ENCODE data around the gene TUT1. TPM values are rescaled to one million over a fixed set of nuclear protein-coding genes. Genes with fewer than 3 reads are reported as not detected.
"Not testable (repeated sequence)": the region's sequence is repeated elsewhere in the genome, so short reads cannot be mapped to it uniquely, and the experiment has no call there.

The TUT1 gene
- total RNA-seq, 2 experiments from 2014 or later, result 24.1 to 26.0 TPM

DNA sequence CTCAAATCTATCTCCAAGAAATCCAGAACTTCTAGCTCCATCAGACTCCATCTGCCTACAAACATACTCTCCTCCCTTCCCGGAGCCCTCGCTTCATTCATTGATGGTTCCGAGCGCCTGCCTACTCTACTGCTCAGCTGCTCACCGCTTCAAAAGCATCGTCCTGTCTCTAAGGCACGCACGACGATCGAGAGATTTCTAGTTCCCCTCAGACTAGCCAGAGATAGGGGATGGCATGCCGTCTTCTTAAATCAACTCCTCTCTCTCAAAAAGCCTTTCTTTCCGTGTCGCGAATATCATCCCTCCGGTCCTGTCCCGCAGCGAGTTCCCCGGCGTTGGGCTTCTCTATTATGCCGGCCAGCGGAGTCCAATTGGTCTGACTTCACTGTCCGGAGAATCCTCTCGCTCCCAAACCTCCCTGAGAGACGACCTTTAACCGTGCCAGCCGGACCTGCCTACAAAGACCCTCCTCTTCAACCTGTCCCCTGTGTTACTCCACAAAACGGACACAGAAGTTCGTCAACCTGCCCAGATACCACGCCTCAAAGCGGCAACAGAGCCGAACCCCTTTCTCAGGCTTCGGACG lies 18.2 kb downstream of the TUT1 start:
- no peaks in the 10 kb centered on the region for H3K9me3 Mint-ChIP-seq
- peaks cover 56% of the 10 kb centered on the region for H3K36me3 Mint-ChIP-seq (ENCODE audit: low read depth)
- H3K4me1 Mint-ChIP-seq, result peaks cover 58% of the 10 kb centered on the region
- CTCF ChIA-PET, result interaction anchor here (0.6 to 2.0 kb wide), 7 partner anchors 16 to 215 kb away, joined by 3 to 11 read pairs (median 4); partner anchors contain the start of gene TUT1
- H3K4me3 Mint-ChIP-seq, result peak overlapping the region; percentile 96
- POLR2A ChIA-PET, result interaction anchor here (0.6 to 1.4 kb wide), 8 partner anchors 16 to 783 kb away, joined by 3 to 14 read pairs (median 4); partner anchors contain the start of genes C11orf98, CSKMT, MTA2 and TUT1
- peak; percentile 42 for DNase-seq
- H3K27ac Mint-ChIP-seq, result peak overlapping the region; percentile 94
- no peaks in the 10 kb centered on the region for H3K27me3 Mint-ChIP-seq

DNA sequence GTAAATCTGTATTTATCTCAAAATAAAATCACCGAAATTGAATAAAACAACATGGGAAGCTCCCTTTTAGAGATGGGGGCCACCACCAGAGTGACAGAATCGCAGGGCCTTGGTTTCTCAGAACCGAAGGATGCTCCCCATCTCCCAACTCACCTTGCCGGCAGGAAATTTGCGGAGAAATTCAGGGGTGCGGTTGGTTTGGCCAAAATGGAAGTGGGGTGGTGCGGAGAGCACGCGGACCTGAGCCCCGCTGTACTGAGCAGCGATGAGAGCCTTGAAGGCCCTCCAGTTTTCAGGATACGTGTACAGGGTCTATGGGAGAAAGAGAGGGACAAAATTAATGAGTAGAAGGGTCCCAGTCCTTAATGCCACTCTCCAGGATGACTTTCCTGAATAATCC lies 18.9 kb downstream of the TUT1 start:
- POLR2A ChIA-PET, result no interaction called here
- H3K4me1 Mint-ChIP-seq, result peaks cover 59% of the 10 kb centered on the region
- CTCF ChIA-PET, result interaction anchor here (0.8 to 1.5 kb wide), 2 partner anchors 19 to 148 kb away, joined by 3 to 4 read pairs; partner anchors contain the start of gene TUT1
- H3K4me3 Mint-ChIP-seq, result peak overlapping the region; percentile 96
- H3K27me3 Mint-ChIP-seq, result no peaks in the 10 kb centered on the region
- no peak for DNase-seq
- H3K9me3 Mint-ChIP-seq, result no peaks in the 10 kb centered on the region
- peak overlapping the region; percentile 94 for H3K27ac Mint-ChIP-seq
- H3K36me3 Mint-ChIP-seq (ENCODE audit: low read depth), result peaks cover 54% of the 10 kb centered on the region

DNA sequence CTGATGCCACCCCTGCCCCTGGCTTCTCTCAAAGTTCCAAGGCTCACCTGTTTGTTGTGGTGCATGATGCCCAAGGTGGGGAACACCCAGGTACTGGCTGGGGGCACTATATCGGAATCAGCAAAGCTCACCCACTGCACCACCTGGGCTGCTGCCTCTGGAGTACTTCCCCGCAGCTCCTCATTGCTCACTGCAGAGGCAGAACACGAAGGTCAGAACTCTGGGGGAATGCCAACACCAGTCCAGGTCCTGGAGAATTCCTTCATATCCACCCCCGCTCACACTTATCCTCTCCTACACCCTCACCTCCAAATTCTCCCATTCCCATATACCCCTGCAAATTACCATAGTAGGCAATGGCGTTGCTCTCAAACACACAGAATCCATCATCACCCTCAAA lies 19.8 kb downstream of the TUT1 start:
- H3K27me3 Mint-ChIP-seq, POLR2A ChIA-PET, DNase-seq, H3K9me3 Mint-ChIP-seq: not testable (repeated sequence)
- Mint-ChIP-seq H3K36me3 (ENCODE audit: low read depth) (peaks cover 57% of the 10 kb centered on the region), H3K4me3 (peak overlapping the region; percentile 24), H3K27ac (peak overlapping the region; percentile 17), H3K4me1 (peaks cover 66% of the 10 kb centered on the region)
- CTCF ChIA-PET, result interaction anchor here (0.8 to 2.5 kb wide), 5 partner anchors 11 to 147 kb away, joined by 3 to 8 read pairs (median 6); partner anchors contain the start of gene TUT1

DNA sequence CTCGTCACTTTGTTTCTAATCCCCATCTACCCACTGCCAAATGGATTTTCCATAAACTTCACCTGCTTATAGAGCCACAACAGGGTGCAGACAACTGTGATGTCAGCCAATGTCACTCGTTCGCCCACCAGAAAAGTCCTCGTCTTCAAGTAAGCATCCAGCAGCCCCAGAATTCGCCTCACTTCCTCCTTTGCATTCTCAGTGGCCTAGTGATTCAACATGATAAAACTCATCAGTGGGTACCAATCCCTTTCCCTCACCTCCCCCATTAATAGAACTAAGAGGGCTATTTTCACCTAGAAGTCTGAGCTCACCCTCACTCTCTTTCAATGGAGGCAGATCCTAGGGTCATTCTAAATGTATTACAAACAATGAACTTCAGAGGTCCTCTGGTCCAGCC lies 20.4 kb downstream of the TUT1 start:
- H3K9me3 Mint-ChIP-seq, POLR2A ChIA-PET, DNase-seq, H3K27me3 Mint-ChIP-seq: not testable (repeated sequence)
- CTCF ChIA-PET, result interaction anchor here (0.8 to 2.5 kb wide), 7 partner anchors 8 to 146 kb away, joined by 3 to 8 read pairs (median 4); partner anchors contain the start of gene TUT1
- Mint-ChIP-seq H3K4me1 (peaks cover 71% of the 10 kb centered on the region), H3K4me3 (peak overlapping the region; percentile 24), H3K36me3 (ENCODE audit: low read depth) (peaks cover 60% of the 10 kb centered on the region), H3K27ac (peak overlapping the region; percentile 17)

DNA sequence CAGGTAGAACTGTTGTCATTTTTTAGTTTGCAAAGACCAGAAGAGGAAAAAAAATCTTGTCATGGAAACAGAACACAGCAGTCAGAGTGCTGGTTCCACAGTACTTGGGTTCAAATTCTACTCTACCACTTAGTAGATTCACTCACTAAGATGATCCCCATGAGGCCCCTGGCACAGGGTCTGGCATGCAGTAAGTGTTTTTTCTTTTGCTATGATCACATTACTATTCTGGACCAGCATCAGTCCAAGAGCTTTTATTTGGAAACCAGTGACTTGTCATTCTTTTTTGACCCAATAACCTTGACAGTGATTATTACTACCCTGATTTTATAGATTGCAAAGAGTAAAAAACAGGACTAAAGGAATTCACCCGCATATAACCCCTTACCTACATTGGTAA lies 21.7 kb downstream of the TUT1 start:
- DNase-seq, result no peak
- H3K36me3 Mint-ChIP-seq (ENCODE audit: low read depth), result peaks cover 59% of the 10 kb centered on the region

DNA sequence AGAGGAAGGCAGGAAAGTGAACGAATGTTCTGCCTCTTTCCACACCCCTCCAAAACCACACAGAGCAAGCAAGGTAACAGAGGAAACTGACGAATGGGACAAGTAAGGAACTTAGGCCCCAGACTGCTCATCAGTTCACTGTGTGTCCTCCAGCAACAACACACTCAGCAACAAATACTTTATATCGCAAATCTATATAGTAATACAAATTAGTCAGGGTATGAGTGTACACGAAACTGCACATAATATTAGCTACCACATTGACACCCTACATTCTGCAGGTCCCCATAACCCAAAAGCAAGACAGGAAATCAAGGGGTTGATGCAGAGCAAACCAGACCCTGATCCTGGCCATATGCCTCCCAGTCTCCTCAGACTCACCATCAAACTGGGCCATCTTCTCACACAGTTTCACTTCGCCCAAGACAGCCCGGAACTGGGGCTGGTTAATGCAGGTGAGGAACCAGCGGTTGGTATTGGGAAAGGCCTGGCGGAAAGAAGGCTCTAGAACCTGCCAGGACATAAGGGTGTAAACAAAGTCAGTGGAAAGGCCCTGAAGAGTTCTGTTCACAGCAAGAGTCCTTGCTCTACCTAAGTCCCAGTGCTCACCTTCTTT lies 24.2 kb downstream of the TUT1 start:
- DNase-seq, result no peak
- no peak overlapping the region for H3K4me3 Mint-ChIP-seq
- peak overlapping the region; percentile 68 for H3K27ac Mint-ChIP-seq
- CTCF ChIA-PET, result interaction anchor here (0.6 to 5.1 kb wide), 6 partner anchors 24 to 456 kb away, joined by 3 to 18 read pairs (median 3); partner anchors contain the start of gene TMEM179B
- no peaks in the 10 kb centered on the region for H3K27me3 Mint-ChIP-seq
- peaks cover 57% of the 10 kb centered on the region for H3K36me3 Mint-ChIP-seq (ENCODE audit: low read depth)
- H3K4me1 Mint-ChIP-seq, result peaks cover 54% of the 10 kb centered on the region
- POLR2A ChIA-PET, result no interaction called here
- no peaks in the 10 kb centered on the region for H3K9me3 Mint-ChIP-seq

More for the DNA sequence above, 21.7 kb downstream of the TUT1 start:
- CTCF ChIA-PET, result interaction anchor here (0.5 to 2.5 kb wide), 10 partner anchors 9 to 145 kb away, joined by 3 to 8 read pairs (median 4); partner anchors contain the start of gene TUT1
- Mint-ChIP-seq H3K27me3 (no peaks in the 10 kb centered on the region), H3K4me1 (peaks cover 66% of the 10 kb centered on the region), H3K27ac (no peak overlapping the region), H3K9me3 (no peaks in the 10 kb centered on the region), H3K4me3 (no peak overlapping the region)
- POLR2A ChIA-PET, result interaction anchor here (0.6 to 0.9 kb wide), 3 partner anchors 13 to 63 kb away, joined by 3 read pairs; partner anchors contain the start of gene TUT1

DNA sequence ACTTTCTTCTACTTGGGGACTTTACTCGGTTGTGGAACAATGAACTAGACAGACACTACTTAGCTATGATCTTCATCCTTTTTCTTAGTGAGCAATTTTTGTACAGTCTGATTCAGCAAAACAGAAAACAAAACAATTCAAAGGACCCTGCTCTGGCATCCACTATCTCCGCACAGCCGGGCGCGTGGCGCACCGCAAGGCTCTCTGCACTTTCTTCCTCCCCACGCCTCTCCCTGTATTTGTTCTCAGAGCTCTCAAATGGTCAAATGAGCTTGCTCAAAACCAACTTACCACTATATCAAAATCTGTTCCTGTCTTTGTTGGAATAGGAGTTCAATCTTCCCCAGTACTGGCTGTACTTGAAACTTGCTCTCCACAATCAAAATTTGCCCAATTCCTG lies 25.1 kb downstream of the TUT1 start:
- Mint-ChIP-seq H3K4me1 (peaks cover 51% of the 10 kb centered on the region), H3K27ac (peak overlapping the region; percentile 68), H3K36me3 (ENCODE audit: low read depth) (peaks cover 53% of the 10 kb centered on the region)

DNA sequence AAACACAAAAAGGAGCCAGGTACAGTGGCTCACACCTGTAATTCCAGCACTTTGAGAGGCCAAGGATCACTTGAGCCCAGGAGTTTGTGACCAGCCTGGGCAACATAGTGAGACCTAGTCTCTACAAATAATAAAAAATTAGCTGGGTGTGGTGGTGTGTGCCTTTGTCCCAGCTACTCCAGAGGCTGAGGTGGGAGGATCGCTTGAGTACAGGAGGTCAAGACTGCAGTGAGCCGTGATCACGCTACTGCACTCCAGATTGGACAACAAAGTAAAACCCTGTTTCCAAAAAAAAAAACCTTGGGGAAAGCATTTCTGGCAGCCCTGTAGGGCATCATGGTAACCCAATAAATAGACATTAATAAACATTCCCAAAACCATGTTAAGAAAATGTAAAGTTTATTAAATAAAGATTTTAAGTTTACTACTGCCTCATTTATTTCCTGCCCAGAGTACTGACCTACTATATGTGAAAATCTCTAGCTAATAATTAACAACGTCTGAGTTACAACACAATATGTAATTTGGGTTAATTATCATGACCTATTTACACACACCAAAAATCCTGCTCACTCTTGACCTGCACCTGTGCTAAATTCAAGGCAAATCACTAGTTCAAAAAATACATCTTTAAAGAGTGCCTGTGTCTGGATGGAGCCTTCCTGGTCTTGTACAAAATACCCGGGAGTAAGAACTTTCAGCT lies 26.1 kb downstream of the TUT1 start:
- CTCF ChIA-PET, result interaction anchor here (0.8 to 5.1 kb wide), 3 partner anchors 22 to 141 kb away, joined by 3 to 18 read pairs (median 3); no protein-coding TSS in a partner anchor
- H3K27ac Mint-ChIP-seq, result peak overlapping the region; percentile 42

More for the DNA sequence above, 25.1 kb downstream of the TUT1 start:
- ChIA-PET POLR2A (no interaction called here), CTCF (interaction anchor here (1.1 to 5.1 kb wide), 2 partner anchors 9 to 142 kb away, joined by 3 to 18 read pairs; no protein-coding TSS in a partner anchor)
- H3K27me3 Mint-ChIP-seq, result no peaks in the 10 kb centered on the region
- H3K4me3 Mint-ChIP-seq, result no peak overlapping the region
- no peaks in the 10 kb centered on the region for H3K9me3 Mint-ChIP-seq
- no peak for DNase-seq

DNA sequence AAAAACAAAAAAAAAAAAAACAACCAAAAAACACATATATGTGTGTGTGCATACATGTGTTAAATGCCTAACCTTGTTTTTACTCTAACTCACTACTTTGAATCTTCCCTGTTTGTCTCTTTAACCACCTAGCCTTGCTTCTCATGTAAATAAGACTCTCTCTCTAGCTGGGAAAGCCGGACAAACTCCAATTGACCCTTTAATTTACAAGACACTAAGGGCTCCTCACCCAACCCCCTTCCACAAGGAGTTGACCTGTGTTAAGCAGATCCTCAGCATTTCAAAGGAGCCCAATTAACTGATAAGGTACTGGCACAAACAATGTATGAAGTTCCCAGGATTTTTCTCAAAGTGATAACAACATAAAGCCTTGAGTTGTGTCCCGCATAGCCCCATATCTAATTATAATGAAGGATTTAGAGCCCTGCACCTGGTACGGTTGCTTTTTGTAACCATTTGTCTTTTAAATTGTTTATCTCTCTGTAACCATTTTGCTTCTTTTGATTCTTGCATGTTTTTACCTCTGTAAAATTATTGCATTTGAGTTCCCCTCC lies 29.6 kb downstream of the TUT1 start:
- peak overlapping the region; percentile 52 for H3K27ac Mint-ChIP-seq
- H3K4me1 Mint-ChIP-seq, result peaks cover 63% of the 10 kb centered on the region
- H3K4me3 Mint-ChIP-seq, H3K27me3 Mint-ChIP-seq, POLR2A ChIA-PET, DNase-seq, H3K9me3 Mint-ChIP-seq: not testable (repeated sequence)
- H3K36me3 Mint-ChIP-seq (ENCODE audit: low read depth), result peaks cover 57% of the 10 kb centered on the region
- CTCF ChIA-PET, result interaction anchor here (1.0 to 11.8 kb wide), 8 partner anchors 9 to 167 kb away, joined by 3 to 85 read pairs (median 6); partner anchors contain the start of genes AHNAK, BSCL2, GNG3 and MTA2

More for the DNA sequence above, 26.1 kb downstream of the TUT1 start:
- Mint-ChIP-seq H3K4me3 (no peak overlapping the region), H3K36me3 (ENCODE audit: low read depth) (peaks cover 51% of the 10 kb centered on the region), H3K4me1 (peaks cover 51% of the 10 kb centered on the region), H3K27me3 (no peaks in the 10 kb centered on the region), H3K9me3 (no peaks in the 10 kb centered on the region)
- POLR2A ChIA-PET, result interaction anchor here (0.6 kb wide), 1 partner anchor 131 kb away, joined by 3 read pairs; no protein-coding TSS in a partner anchor
- DNase-seq, result no peak

DNA sequence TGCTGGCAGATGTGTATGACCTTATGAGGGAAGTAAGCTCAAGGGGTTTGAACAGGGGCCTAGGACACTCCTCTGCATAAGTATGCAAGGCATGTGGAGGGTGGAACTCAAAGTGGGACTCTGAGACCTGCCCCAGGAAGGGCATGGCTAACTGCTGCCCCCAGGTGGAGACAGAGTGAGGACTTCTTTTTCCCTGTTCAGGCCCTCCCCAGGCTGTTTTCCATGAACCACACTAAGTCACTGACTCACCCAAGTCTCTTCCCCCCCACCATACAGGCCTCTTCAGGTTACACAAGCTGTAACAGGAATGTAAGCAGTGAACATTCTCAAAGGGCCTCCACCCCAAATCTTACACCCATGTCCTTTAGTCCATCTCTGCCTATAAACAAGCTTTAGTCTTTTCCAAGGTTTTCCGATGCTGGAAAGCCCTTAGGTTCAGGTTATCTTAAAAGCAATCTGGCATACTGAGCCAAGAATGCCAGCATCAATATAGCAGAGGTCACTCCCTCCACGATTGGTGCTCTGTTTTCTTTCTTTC lies 30.7 kb downstream of the TUT1 start:
- Mint-ChIP-seq H3K27me3 (no peaks in the 10 kb centered on the region), H3K4me3 (no peak overlapping the region), H3K9me3 (no peaks in the 10 kb centered on the region), H3K4me1 (peaks cover 66% of the 10 kb centered on the region), H3K36me3 (ENCODE audit: low read depth) (peaks cover 48% of the 10 kb centered on the region), H3K27ac (peak overlapping the region; percentile 25)
- ChIA-PET CTCF (interaction anchor here (0.5 to 11.8 kb wide), 12 partner anchors 9 to 165 kb away, joined by 3 to 85 read pairs (median 6); partner anchors contain the start of genes AHNAK, BSCL2, C11orf98 and CSKMT), POLR2A (interaction anchor here (0.7 to 0.8 kb wide), 2 partner anchors 16 to 136 kb away, joined by 3 read pairs; no protein-coding TSS in a partner anchor)
- peak; percentile 83 for DNase-seq

DNA sequence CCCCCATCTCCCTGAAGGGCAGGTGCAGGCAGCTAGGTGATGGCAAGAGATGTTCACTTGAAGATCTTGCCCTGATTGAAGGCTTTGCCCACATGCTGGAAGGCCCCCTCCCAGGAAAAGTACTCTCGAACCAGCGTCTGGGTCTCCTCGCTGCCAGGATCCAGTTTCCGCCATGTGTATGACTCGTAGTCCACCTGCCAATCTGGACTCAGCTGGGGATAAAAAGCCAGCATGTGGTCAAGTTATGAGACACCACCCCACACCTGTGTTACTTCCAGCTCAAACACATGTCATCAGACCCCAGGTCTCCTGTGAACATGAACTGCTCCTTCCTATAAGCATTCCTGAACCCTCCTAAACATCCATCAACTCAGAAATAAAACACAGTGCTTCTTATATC lies 31.7 kb downstream of the TUT1 start:
- ChIA-PET POLR2A (interaction anchor here (0.6 to 0.8 kb wide), 3 partner anchors 15 to 135 kb away, joined by 3 read pairs; partner anchors contain the start of genes C11orf98 and CSKMT), CTCF (interaction anchor here (0.6 to 11.8 kb wide), 11 partner anchors 8 to 190 kb away, joined by 3 to 85 read pairs (median 4); partner anchors contain the start of genes AHNAK, BSCL2, GNG3 and TUT1)
- not testable (repeated sequence) for H3K4me3 Mint-ChIP-seq, H3K9me3 Mint-ChIP-seq, H3K27me3 Mint-ChIP-seq, DNase-seq
- peaks cover 73% of the 10 kb centered on the region for H3K4me1 Mint-ChIP-seq
- H3K27ac Mint-ChIP-seq, result peak overlapping the region; percentile 99
- H3K36me3 Mint-ChIP-seq (ENCODE audit: low read depth), result peaks cover 45% of the 10 kb centered on the region
